Cardiac fibroblast (primary cell): ENCODE measurements around the gene UPK1A.

Experiments used
- DNase-seq, 2 donors: peaks; one replicate each; pipeline versions ENCODE4 v3.0.0 to v3.0.0-alpha.2; 2010; ENCODE audit warnings: low read depth in 2 of 2
- H3K4me3 ChIP-seq, 2 donors: replicated peaks in 1 of 2; 1 replicate in 1 of 2; 2 replicates in 1 of 2; pipeline ENCODE4 v1.5.1; 2011; ENCODE audit warnings: low read depth in 2 of 2, low read length in 2 of 2, mild to moderate bottlenecking in 2 of 2, moderate library complexity in 1 of 2
- TF ChIP-seq, protein P1 (sequence below): IDR thresholded peaks from one replicate; pipeline ENCODE4 v1.5.1; 2011; ENCODE audit warnings: low read depth, mild to moderate bottlenecking, low read length, inconsistent platforms

UPK1A gene

DNA sequence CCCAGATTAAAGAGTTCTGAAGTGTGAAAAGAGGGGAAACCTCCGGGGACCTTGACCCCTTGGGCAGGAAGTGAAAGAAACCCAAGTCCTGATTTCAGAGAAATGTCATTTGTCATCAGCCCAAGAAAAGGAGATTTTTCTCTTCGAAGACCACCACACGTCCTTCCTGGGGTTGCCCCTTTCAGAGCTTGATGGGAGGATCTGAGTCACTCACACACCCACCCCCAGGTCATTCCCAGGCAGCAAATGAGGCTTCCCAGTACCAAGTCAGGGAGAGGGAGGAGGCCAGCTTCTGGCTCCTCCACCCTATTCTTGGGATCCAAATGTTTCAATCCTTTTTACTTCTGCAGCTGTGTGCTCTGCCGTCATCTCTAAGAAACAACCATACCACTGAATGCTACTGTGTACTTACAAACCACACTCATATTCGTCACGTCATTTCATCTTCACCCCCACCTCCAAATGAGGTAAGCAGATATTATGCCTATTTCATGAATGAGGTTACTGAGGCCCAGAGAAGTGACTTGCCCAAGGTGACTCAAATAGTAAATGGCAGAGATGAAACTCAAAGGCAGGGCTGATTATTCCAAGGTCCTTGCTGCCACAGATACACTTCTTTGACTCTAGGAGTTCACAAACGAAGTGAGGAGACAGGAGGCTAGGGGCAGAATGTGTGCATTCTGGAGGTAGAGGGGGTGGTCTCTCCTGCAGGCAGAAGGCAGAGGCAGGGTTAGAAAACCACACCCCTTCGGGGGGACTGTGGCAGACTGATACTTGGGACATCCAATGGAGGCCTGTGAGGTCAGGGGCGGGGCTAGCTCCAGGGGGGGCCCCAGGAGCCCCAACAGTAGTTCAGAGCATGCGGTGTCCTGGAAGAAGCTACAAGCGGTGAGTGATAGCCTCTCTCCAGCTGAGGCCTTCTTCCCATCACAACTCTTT is 46.5 kb downstream of the UPK1A start:
- H3K4me3 ChIP-seq = no peak overlapping the region
- no peak for DNase-seq
- TF ChIP-seq, protein P1, sequence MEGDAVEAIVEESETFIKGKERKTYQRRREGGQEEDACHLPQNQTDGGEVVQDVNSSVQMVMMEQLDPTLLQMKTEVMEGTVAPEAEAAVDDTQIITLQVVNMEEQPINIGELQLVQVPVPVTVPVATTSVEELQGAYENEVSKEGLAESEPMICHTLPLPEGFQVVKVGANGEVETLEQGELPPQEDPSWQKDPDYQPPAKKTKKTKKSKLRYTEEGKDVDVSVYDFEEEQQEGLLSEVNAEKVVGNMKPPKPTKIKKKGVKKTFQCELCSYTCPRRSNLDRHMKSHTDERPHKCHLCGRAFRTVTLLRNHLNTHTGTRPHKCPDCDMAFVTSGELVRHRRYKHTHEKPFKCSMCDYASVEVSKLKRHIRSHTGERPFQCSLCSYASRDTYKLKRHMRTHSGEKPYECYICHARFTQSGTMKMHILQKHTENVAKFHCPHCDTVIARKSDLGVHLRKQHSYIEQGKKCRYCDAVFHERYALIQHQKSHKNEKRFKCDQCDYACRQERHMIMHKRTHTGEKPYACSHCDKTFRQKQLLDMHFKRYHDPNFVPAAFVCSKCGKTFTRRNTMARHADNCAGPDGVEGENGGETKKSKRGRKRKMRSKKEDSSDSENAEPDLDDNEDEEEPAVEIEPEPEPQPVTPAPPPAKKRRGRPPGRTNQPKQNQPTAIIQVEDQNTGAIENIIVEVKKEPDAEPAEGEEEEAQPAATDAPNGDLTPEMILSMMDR = no peak

DNA sequence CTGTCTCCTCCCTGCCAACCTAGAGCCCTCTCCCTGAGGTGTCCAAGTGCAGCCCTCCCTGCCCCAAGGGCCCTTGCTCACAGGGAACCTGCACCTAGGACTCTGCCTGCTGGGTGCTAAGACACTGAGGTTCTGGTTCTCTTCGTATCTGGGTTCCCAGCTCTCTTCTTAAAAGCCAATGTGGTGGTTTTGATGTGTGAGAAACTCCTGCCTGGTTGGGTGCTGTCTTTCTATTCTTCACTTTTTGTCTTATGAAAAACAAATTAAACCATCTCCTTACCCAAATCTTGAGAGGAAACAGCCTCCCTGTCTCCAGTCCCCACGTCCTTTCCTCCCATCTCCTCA is 47.2 kb downstream of the UPK1A start:
- no peak overlapping the region for H3K4me3 ChIP-seq
- no peak for DNase-seq
- TF ChIP-seq, protein P1 = no peak

DNA sequence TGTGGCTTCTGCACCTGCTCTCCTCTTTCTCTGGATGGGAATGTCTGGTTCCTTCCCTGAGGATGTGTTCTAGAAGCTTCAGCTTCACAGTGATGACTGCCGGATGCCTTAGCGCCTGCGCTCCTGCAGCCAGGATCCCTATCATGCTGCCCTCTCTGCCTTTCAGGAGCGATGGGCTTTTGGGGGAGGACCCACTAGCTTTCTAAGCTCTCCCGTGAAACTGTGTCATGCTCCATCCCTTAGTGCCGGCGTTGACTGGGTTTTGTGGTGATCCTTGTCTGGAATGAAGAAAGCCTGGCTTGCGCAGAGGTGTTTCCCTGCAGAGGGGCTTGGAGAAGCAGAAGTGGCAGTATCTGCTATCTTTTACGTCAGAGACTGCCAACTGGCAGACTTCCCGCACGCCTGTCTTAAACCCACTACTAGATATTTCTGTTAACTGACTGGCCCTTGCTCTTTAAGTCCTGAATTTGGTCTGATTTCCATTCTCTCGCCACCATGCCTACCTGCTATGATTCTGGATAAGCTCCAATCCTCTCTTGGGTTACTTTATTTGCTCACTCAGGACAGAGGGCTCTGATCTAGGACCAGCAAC is 47.7 kb downstream of the UPK1A start:
- H3K4me3 ChIP-seq = no peak overlapping the region
- DNase-seq = no peak
- TF ChIP-seq, protein P1 = no peak

DNA sequence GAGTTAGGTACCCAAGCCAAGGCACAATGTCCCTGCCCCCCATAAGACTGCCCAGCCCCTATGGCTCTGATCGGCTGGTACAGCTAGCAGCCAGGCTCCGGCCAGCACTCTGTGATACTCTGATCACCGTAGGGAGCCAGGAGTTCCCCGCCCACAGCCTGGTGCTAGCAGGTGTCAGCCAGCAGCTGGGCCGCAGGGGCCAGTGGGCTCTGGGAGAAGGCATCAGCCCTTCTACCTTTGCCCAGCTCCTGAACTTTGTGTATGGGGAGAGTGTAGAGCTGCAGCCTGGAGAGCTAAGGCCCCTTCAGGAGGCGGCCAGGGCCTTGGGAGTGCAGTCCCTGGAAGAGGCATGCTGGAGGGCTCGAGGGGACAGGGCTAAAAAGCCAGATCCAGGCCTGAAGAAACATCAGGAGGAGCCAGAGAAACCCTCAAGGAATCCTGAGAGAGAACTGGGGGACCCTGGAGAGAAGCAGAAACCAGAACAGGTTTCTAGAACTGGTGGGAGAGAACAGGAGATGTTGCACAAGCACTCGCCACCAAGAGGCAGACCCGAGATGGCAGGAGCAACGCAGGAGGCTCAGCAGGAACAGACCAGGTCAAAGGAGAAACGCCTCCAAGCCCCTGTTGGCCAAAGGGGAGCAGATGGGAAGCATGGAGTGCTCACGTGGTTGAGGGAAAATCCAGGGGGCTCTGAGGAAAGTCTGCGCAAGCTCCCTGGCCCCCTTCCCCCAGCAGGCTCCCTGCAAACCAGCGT is 48.5 kb downstream of the UPK1A start:
- H3K4me3 ChIP-seq = no peak overlapping the region
- DNase-seq = no peak
- TF ChIP-seq, protein P1 = no peak

DNA sequence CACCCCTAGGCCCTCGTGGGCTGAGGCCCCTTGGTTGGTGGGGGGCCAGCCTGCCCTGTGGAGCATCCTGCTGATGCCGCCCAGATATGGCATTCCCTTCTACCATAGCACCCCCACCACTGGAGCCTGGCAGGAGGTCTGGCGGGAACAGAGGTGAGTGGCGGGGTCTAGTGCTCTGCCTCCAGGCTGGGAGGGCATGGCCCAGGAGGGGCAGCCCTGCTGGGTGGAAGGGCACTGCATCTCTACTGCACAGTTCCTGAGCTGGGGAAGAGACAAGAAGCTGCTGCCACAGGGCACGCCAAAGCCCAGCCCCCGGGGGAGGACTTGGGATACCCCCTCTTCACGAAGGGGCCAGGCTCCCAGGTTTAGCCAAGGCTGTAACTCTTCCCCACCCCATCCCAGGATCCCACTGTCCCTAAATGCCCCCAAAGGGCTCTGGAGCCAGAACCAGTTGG is 49.1 kb downstream of the UPK1A start:
- TF ChIP-seq, protein P1 = no peak
- DNase-seq = no peak
- H3K4me3 ChIP-seq = no peak overlapping the region

DNA sequence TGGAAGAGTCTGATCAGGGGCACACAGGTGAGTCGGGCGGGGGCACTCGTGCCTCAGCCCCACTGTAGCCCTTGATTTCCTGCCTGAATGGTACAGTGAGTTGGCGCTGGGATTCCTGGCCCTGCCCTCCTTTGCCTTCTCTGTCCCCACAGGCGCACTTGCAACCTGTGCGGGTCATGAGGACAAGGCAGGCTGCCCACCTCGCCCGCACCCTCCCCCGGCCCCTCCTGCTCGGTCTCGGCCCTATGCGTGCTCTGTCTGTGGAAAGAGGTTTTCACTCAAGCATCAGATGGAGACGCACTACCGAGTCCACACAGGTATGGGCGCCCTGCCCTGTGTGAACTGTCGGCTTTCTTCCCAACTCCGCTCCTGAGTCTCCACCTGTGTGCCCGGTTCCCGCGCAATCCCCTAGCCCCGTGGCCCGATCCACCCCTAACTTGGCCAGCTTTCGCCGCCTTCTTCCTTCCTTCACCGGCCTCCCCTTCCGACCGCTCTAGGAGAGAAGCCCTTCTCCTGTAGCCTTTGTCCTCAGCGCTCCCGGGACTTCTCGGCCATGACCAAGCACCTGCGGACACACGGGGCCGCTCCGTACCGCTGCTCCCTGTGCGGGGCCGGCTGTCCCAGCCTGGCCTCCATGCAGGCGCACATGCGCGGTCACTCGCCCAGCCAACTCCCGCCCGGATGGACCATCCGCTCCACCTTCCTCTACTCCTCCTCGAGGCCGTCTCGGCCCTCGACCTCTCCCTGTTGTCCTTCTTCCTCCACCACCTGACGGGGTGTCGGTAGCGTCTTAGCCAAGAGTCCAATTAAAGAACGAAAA is 49.9 kb downstream of the UPK1A start:
- no peak for DNase-seq
- TF ChIP-seq, protein P1 = no peak
- peak overlapping the region; percentile 60 to 90 for H3K4me3 ChIP-seq
